ENCODE results near the gene LMTK2.

- TF ChIP-seq CTCF (conservative IDR thresholded peaks at IDR 0.05) (no peak), EZH2 (IDR thresholded peaks at IDR 0.05; ENCODE audit: low read depth) (no peak)
Observed at GRCh38 chr7:98084631-98085030, 22.0 kb upstream of the LMTK2 start.

Measured in PC-9 (cell line).